HG03064 (cell line): ENCODE data around the gene NMT1.

ENCODE experiments used
- ATAC-seq: cut with Tn5 transposase; IDR thresholded peaks from one replicate; pipeline ENCODE4 v1.9.1; 2021; ENCODE audit warnings: low read depth; ENCODE audit not compliant: unreplicated experiment

The NMT1 gene

GRCh38 chr17:45132320-45132571 is 71.1 kb downstream of the NMT1 start, which contains the start of gene PLCD3:
TSS of gene PLCD3 (minus strand) at chr17:45132515. CDS start at chr17:45132410, 105 bp downstream.
- no peak for ATAC-seq

- no peak for ATAC-seq
Observed at GRCh38 chr17:45132572-45133463, 71.7 kb downstream of the NMT1 start.

- ATAC-seq, result peak; percentile 66
Observed at GRCh38 chr17:45135192-45135977, 74.3 kb downstream of the NMT1 start, which contains the start of gene ACBD4. TSS of gene ACBD4 (plus strand) at chr17:45135687. CDS start at chr17:45136145, 458 bp downstream.

- no peak for ATAC-seq
Observed at GRCh38 chr17:45135978-45136791, 75.1 kb downstream of the NMT1 start.

GRCh38 chr17:45136846-45137560 is 75.9 kb downstream of the NMT1 start:
- no peak for ATAC-seq

GRCh38 chr17:45137561-45138305 is 76.6 kb downstream of the NMT1 start:
- no peak for ATAC-seq

- ATAC-seq, result no peak
Observed at GRCh38 chr17:45138911-45139532, 77.9 kb downstream of the NMT1 start.

GRCh38 chr17:45139533-45139920 is 78.4 kb downstream of the NMT1 start:
- no peak for ATAC-seq

GRCh38 chr17:45143094-45143670 is 82.1 kb downstream of the NMT1 start:
- no peak for ATAC-seq

- ATAC-seq, result no peak
Observed at GRCh38 chr17:45143767-45144198, 82.7 kb downstream of the NMT1 start.

GRCh38 chr17:45144199-45145034 is 83.3 kb downstream of the NMT1 start:
- no peak for ATAC-seq

GRCh38 chr17:45145035-45145389 is 83.9 kb downstream of the NMT1 start:
- ATAC-seq, result no peak

GRCh38 chr17:45146166-45146565 is 85.0 kb downstream of the NMT1 start:
- ATAC-seq, result no peak

- ATAC-seq, result no peak
Observed at GRCh38 chr17:45146592-45146889, 85.4 kb downstream of the NMT1 start.

GRCh38 chr17:45146890-45147580 is 85.9 kb downstream of the NMT1 start:
- ATAC-seq, result no peak

- ATAC-seq, result no peak
Observed at GRCh38 chr17:45147581-45148182, 86.6 kb downstream of the NMT1 start.
